ENCODE results near the gene CCDC194. TPM values are rescaled to one million over a fixed set of nuclear protein-coding genes. Genes with fewer than 3 reads are reported as not detected.

CCDC194 gene
- total and polyA plus RNA-seq, 2 of the 8 experiments (the other 6 are each of a cell fraction or from before 2014, with no cell fraction given), result 0.33 TPM; not detected in 1

- TF ChIP-seq SRF (IDR thresholded peaks at IDR 0.05; ENCODE audit: low read depth, low read length) (no peak), RNF2 (IDR thresholded peaks at IDR 0.05; ENCODE audit: borderline replicate concordance, low read depth, low read length, missing control alignments, poor library complexity, severe bottlenecking) (no peak), NRF1 (IDR thresholded peaks at IDR 0.05; ENCODE audit: low read depth, low read length) (no peak), NANOG (IDR thresholded peaks at IDR 0.05; ENCODE audit: insufficient read depth, low read depth, low read length, poor library complexity, severe bottlenecking) (no peak)
Measured at GRCh38 chr19:17424743-17425365, 30.9 kb upstream of the CCDC194 start (continued).
